ENCODE results near the gene LIPC.

Gene LIPC

DNA sequence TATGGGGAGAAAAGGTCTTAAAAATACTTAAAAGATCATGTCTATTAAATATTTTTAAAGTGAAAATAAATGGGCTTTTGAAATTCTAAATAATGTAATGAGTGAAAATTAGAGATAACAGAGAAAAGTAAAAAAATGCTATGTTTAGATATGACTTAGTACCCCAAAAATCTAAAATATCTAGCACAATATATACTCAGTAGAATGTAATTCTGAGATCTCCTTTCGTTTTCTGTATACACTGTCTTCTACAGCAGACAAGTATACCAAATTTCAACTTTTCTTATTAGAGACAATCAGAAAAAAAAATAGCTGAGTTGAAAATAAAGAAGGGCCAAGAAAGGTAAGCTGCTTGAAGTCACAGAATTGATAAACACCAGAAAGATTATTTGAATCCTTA is 176.9 kb downstream of the LIPC start:
- no peak for DNase-seq (ENCODE audit: low read depth, low spot score)

DNA sequence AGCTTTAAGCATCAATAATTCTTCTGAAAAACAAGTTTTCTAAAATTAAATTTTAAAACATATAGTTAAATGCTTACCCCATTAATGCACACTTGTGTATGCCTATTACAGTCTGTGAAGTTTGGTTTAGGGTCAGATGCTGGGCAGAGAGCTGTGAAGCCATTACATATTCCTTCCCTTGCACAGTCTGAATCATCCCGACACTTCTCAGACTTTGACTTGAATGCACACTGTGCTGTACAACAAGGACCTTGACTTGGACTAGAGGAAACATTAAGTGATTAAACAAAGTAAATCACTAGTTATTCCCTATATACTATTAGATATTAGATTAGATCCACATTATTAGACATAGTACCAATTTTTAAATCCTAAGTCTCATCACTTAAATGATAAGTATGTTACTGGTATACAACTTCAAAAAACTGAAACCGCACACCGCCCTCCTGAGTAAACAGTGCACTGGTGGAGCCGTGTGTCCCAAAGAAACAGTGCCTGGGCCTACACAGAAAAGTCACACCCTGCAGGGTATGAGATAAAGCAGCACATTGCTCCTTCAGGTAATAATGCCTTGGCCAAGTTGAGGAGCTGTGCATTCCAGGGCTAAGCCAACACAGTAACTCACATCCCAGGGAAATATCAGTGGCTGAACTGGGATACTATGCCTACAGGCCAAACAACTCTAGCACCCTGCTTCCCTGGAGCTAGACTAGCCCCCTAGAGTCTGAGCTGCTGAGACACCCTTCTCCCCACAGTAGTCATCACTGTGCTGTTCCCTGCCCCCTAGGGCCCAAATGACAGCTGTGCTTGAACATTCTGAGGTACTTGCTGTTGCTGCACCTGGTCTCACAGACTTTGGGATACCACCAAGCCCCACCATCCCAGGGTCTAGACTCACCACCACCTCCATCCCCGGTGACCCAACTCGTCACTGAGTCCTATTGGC is 180.2 kb downstream of the LIPC start:
- DNase-seq (ENCODE audit: low read depth, low spot score), result no peak

DNA sequence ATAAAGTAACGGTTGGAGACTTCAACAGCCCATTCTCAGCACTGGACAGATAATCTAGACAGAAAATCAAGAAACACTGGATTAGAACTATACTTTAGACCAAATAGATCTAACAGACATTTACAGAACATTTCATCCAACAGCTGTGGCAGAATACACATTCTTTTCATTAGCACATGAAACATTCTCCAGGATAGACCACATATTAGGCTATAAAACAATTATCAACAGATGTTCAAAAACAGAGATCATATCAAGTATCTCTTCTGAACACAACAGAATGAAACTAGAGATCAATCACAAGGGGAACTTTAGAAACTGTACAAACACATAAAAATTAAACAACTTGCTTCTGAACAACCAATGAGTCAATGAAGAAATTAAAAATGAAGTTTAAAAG is 184.4 kb downstream of the LIPC start:
- DNase-seq (ENCODE audit: low read depth, low spot score), result no peak
